ENCODE data around the gene CHIC2. TPM values are rescaled to one million over a fixed set of nuclear protein-coding genes. Genes with fewer than 3 reads are reported as not detected.

CHIC2 gene
- total RNA-seq, 1 donor from 2014 or later = 12.8 TPM

GRCh38 chr4:54082168-54082567 lies 17.8 kb upstream of the CHIC2 start:
- H3K4me2 ChIP-seq = no peak overlapping the region
- no peak overlapping the region for H3K27ac Mint-ChIP-seq

GRCh38 chr4:54077812-54078211 lies 13.4 kb upstream of the CHIC2 start:
- Histone ChIP-seq H4K20me1 (ENCODE audit: low read depth) (no peaks in the 10 kb centered on the region), H3K4me3 (no peak overlapping the region), H3K9ac (no peak overlapping the region), H3K27ac (no peak overlapping the region), H3K4me1 (no peaks in the 10 kb centered on the region), H3K36me3 (no peaks in the 10 kb centered on the region), H3K4me2 (no peak overlapping the region), H3F3A (ENCODE audit: low read depth) (no peaks in the 10 kb centered on the region), H3K27me3 (no peaks in the 10 kb centered on the region), H3K79me2 (ENCODE audit: low read depth) (no peaks in the 10 kb centered on the region), H2AFZ (replicated peaks) (no peak overlapping the region), H3K9me3 (ENCODE audit: low read depth) (no peaks in the 10 kb centered on the region)
- H3K36me3 Mint-ChIP-seq = no peaks in the 10 kb centered on the region
- no peak overlapping the region for H3K27ac Mint-ChIP-seq
- H3K27me3 Mint-ChIP-seq (ENCODE audit: insufficient read depth, low read depth) = peaks cover 5% of the 10 kb centered on the region
- no peak for TF ChIP-seq EZH2phosphoT487 (IDR thresholded peaks at IDR 0.05)
- no peak for TF ChIP-seq EZH2 (IDR thresholded peaks at IDR 0.05)
- no peak for TF ChIP-seq CTCF (IDR thresholded peaks at IDR 0.05)
- H3K4me3 Mint-ChIP-seq = no peak overlapping the region
- DNase-seq (ENCODE audit: low spot score) = no peak
- H3K4me1 Mint-ChIP-seq = no peaks in the 10 kb centered on the region
- H3K9me3 Mint-ChIP-seq = no peaks in the 10 kb centered on the region

More at GRCh38 chr4:54082168-54082567, 17.8 kb upstream of the CHIC2 start:
- no peaks in the 10 kb centered on the region for H3K79me2 ChIP-seq (ENCODE audit: low read depth)
- no peaks in the 10 kb centered on the region for H4K20me1 ChIP-seq (ENCODE audit: low read depth)
- no peak for DNase-seq (ENCODE audit: low spot score)
- H3K4me1 ChIP-seq = no peaks in the 10 kb centered on the region
- no peaks in the 10 kb centered on the region for H3K36me3 Mint-ChIP-seq
- no peak overlapping the region for H3K9ac ChIP-seq
- H2AFZ ChIP-seq (replicated peaks) = no peak overlapping the region
- H3K36me3 ChIP-seq = no peaks in the 10 kb centered on the region
- no peak overlapping the region for H3K4me3 ChIP-seq
- H3K27me3 ChIP-seq = peaks cover 16% of the 10 kb centered on the region
- H3K4me1 Mint-ChIP-seq = no peaks in the 10 kb centered on the region
- no peaks in the 10 kb centered on the region for H3F3A ChIP-seq (ENCODE audit: low read depth)
- H3K27me3 Mint-ChIP-seq (ENCODE audit: insufficient read depth, low read depth) = peaks cover 11% of the 10 kb centered on the region
- H3K27ac ChIP-seq = no peak overlapping the region
- no peaks in the 10 kb centered on the region for H3K9me3 ChIP-seq (ENCODE audit: low read depth)
- no peak for TF ChIP-seq EZH2 (IDR thresholded peaks at IDR 0.05)
- no peak for TF ChIP-seq CTCF (IDR thresholded peaks at IDR 0.05)
- no peak for TF ChIP-seq EZH2phosphoT487 (IDR thresholded peaks at IDR 0.05)
- no peak overlapping the region for H3K4me3 Mint-ChIP-seq
- no peaks in the 10 kb centered on the region for H3K9me3 Mint-ChIP-seq

- no peaks in the 10 kb centered on the region for H3K9me3 ChIP-seq (ENCODE audit: low read depth)
- no peaks in the 10 kb centered on the region for H3F3A ChIP-seq (ENCODE audit: low read depth)
- H3K4me2 ChIP-seq = no peak overlapping the region
- no peak overlapping the region for H3K27ac ChIP-seq
- no peaks in the 10 kb centered on the region for H3K36me3 ChIP-seq
- Mint-ChIP-seq H3K4me3 (no peak overlapping the region), H3K27me3 (ENCODE audit: insufficient read depth, low read depth) (peaks cover 2% of the 10 kb centered on the region), H3K9me3 (no peaks in the 10 kb centered on the region), H3K36me3 (no peaks in the 10 kb centered on the region), H3K4me1 (no peaks in the 10 kb centered on the region), H3K27ac (no peak overlapping the region)
- H2AFZ ChIP-seq (replicated peaks) = no peak overlapping the region
- no peak overlapping the region for H3K9ac ChIP-seq
- DNase-seq (ENCODE audit: low spot score) = no peak
- H3K27me3 ChIP-seq = no peaks in the 10 kb centered on the region
- no peaks in the 10 kb centered on the region for H4K20me1 ChIP-seq (ENCODE audit: low read depth)
- H3K79me2 ChIP-seq (ENCODE audit: low read depth) = no peaks in the 10 kb centered on the region
- no peaks in the 10 kb centered on the region for H3K4me1 ChIP-seq
- no peak overlapping the region for H3K4me3 ChIP-seq
- TF ChIP-seq EZH2 (IDR thresholded peaks at IDR 0.05) (no peak), EZH2phosphoT487 (IDR thresholded peaks at IDR 0.05) (no peak), CTCF (IDR thresholded peaks at IDR 0.05) (no peak)
Measured at GRCh38 chr4:54076673-54077072, 12.3 kb upstream of the CHIC2 start.
